Tibial artery (tissue), 4 donors: ENCODE data around the gene BCL6B.
"Not testable (repeated sequence)": the region's sequence is repeated elsewhere in the genome, so short reads cannot be mapped to it uniquely, and the experiment has no call there.

Experiments
- DNase-seq, 2 donors: peaks; one replicate each; pipeline ENCODE4 v3.0.0-alpha.2; 2019
- H3K27ac ChIP-seq, 2 donors: fragments of 200-600 bp; sonication (generic) in 1 of 2; 1 replicate in 1 of 2; 2 replicates in 1 of 2; pipeline ENCODE4 v1.5.1; 2018 to 2019; ENCODE audit warnings: mild to moderate bottlenecking in 1 of 2
- H3K27me3 ChIP-seq, 2 donors: fragments of 200-600 bp; sonication (generic) in 1 of 2; one replicate each; pipeline versions ENCODE4 v1.5.1 to v1.6.0; 2016 to 2019
- H3K36me3 ChIP-seq, 3 donors: fragments of 200-600 bp; sonication (generic) in 2 of 3; one replicate each; pipeline ENCODE4 v1.5.1; 2016 to 2019; ENCODE audit warnings: mild to moderate bottlenecking in 2 of 3
- H3K4me1 ChIP-seq, 4 donors: fragments of 200-600 bp; sonication (generic) in 2 of 4; 1 replicate in 3 of 4; 2 replicates in 1 of 4; pipeline ENCODE4 v1.5.1; 2016 to 2019
- H3K4me3 ChIP-seq, 2 donors: fragments of 200-600 bp; sonication (generic) in 1 of 2; 1 replicate in 1 of 2; 2 replicates in 1 of 2; pipeline ENCODE4 v1.5.1; 2018 to 2019; ENCODE audit warnings: mild to moderate bottlenecking in 2 of 2
- H3K9me3 ChIP-seq, 3 donors: fragments of 200-600 bp; sonication (generic) in 1 of 3; one replicate each; pipeline ENCODE4 v1.5.1; 2016 to 2019
- CTCF ChIP-seq, 2 experiments: fragments of 200-600 bp in 1 of 2; fragments of 450-650 bp in 1 of 2; IDR thresholded peaks; one replicate each; pipeline ENCODE4 v1.5.1; 2017 to 2019; ENCODE audit warnings: antibody characterized with exemption in 2 of 2, mild to moderate bottlenecking in 1 of 2, moderate library complexity in 1 of 2
- intact Hi-C: fragments of 100-400 bp; cut with DNase I; formaldehyde crosslinking; loops from one replicate; pipeline ENCODE4 v1.15.0; 2023; ENCODE audit warnings: low total_unique reads

BCL6B gene

DNA sequence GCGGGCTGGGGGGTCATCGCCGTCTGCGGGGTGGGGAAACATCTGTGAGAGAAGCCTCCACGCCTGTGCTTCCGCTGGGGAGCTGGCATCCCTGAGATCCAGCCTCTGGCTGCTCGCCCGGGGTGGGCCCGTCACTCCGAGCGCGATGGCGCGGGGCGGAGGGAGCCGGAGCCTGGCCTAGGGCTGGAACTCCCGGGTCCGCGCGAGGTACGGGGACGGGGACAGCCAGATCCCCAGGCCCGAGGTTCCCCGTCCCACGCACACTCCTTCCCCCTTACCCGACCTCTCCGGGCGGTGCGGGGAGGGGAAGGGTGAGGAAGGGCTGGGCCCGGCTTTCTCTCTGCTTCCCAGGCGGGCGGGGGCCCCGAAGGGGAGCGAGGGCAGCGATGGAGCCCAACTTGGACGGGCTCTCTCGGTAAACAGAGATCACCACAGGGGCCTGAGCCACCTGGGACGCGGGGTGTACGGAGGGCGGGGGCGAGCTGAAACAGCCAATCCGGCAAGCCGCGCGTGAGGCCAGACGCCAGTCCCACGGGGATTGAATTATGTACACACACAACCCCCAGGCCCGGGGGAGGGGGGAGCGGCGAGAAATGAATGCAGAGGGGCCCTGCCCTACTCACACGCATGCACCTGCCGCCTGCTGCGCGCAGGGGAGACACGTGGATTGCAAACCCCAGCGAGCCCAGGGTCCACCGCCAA lies 20.8 kb downstream of the BCL6B start, which contains the start of gene SLC16A11:
TSS of gene SLC16A11 (minus strand) at position 596 of the 702 bp plus-strand sequence. CDS start at position 17, 579 bp downstream.
- DNase-seq: peak in 1 of 2 donors; percentile 24
- TF ChIP-seq CTCF (IDR thresholded peaks at IDR 0.05): no peak
- Histone ChIP-seq H3K27me3 (peaks cover 8 to 71% of the 10 kb centered on the region in 2 donors), H3K9me3 (no peaks in the 10 kb centered on the region), H3K4me3 (peak within 1 kb of the TSS; percentile 31 to 47), H3K36me3 (no peaks in the 10 kb centered on the region), H3K4me1 (peaks cover 0 to 35% (median 26%) of the 10 kb centered on the region in 4 donors), H3K27ac (no peak within 1 kb of the TSS)
- intact Hi-C loops: no loop called here

GRCh38 chr17:7045492-7046126 lies 22.8 kb downstream of the BCL6B start:
- Histone ChIP-seq H3K36me3 (no peaks in the 10 kb centered on the region), H3K27ac (no peak overlapping the region), H3K4me3 (no peak overlapping the region), H3K9me3 (no peaks in the 10 kb centered on the region), H3K27me3 (peaks cover 8 to 74% of the 10 kb centered on the region in 2 donors), H3K4me1 (peaks cover 0 to 35% (median 26%) of the 10 kb centered on the region in 4 donors)
- intact Hi-C loops: loop anchor here (5.0 kb wide), 1 partner anchor 92 kb away; no protein-coding TSS in a partner anchor
- peak; percentile 70 to 75 for TF ChIP-seq CTCF (IDR thresholded peaks at IDR 0.05)
- DNase-seq: no peak

- no peak for DNase-seq
- no peak overlapping the region for H3K27ac ChIP-seq
- intact Hi-C loops: loop anchor here (5.0 kb wide), 1 partner anchor 91 kb away; no protein-coding TSS in a partner anchor
These were observed 23.4 kb downstream of the BCL6B start for GRCh38 chr17:7046127-7046724.

DNA sequence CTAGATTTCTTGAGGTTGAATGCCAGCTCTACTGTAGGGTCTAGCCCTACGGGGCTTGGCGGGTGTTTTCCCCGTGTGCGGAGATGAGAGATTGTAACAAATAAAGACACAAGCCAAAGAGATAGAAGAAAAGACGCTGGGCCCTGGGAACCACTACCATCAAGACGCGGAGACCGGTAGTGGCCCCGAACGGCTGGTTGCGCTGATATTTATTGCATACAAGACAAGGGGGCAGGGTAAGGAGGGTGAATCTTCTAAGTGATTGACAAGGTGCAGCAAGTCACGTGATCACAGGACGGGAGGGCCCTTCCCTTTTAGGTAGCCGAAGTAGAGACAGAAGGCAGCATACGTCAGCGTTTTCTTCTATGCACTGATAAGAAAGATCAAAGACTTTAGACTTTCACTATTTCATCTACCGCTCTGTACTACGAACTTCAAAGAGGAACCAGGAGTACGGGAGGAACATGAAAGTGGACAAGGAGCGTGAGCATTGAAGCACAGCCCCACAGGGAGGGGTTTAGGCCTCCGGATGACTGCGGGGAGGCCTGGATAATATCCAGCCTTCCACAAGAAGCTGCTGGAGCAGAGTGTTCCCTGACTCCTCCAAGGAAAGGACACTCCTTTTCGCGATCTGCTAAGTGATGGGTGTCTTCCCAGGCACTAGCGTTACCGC lies 24.0 kb downstream of the BCL6B start:
- not testable (repeated sequence) for H3K4me3 ChIP-seq, DNase-seq, H3K9me3 ChIP-seq, H3K36me3 ChIP-seq, H3K27ac ChIP-seq
- peaks cover 8 to 80% of the 10 kb centered on the region in 2 donors for H3K27me3 ChIP-seq
- intact Hi-C loops: loop anchor here (5.0 kb wide), 1 partner anchor 90 kb away; no protein-coding TSS in a partner anchor
- H3K4me1 ChIP-seq: peaks cover 0 to 35% (median 26%) of the 10 kb centered on the region in 4 donors

More at GRCh38 chr17:7046127-7046724, 23.4 kb downstream of the BCL6B start:
- Histone ChIP-seq H3K36me3 (no peaks in the 10 kb centered on the region), H3K27me3 (peaks cover 8 to 80% of the 10 kb centered on the region in 2 donors), H3K4me3 (no peak overlapping the region), H3K9me3 (no peaks in the 10 kb centered on the region), H3K4me1 (peaks cover 0 to 35% (median 26%) of the 10 kb centered on the region in 4 donors)
- no peak for TF ChIP-seq CTCF (IDR thresholded peaks at IDR 0.05)

DNA sequence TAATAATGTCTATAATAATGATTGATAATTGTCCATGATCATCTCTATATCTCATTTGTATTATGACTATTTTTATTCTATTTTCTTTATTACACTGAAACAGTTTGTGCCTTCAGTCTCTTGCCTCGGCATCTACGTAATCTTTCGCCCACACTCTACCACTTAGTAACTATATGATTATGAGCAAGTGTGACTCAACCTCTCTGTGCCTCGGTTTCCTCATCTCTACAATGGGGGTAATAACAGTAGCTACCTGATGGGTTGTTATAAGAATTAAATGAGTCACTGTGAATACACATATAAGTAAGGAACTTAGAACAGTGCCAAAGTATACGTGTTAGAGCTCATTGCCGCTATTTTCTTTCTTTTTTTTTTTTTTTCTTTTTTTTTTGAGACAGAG lies 24.7 kb downstream of the BCL6B start:
- intact Hi-C loops: loop anchor here (5.0 kb wide), 1 partner anchor 90 kb away; no protein-coding TSS in a partner anchor
- H3K36me3 ChIP-seq: no peaks in the 10 kb centered on the region
- H3K27ac ChIP-seq: no peak overlapping the region
- no peaks in the 10 kb centered on the region for H3K9me3 ChIP-seq
- peaks cover 0 to 29% (median 21%) of the 10 kb centered on the region in 4 donors for H3K4me1 ChIP-seq
- no peak overlapping the region for H3K4me3 ChIP-seq
- H3K27me3 ChIP-seq: peaks cover 8 to 73% of the 10 kb centered on the region in 2 donors
- no peak for DNase-seq
- TF ChIP-seq CTCF (IDR thresholded peaks at IDR 0.05): no peak
